GM12892 (cell line): ENCODE data around the gene SLC2A2.

Experiments
- DNase-seq: peaks from one replicate; pipeline ENCODE4 v3.0.0; 2011; ENCODE audit not compliant: insufficient read length
- FAIRE-seq: peaks from 2 replicates; lab custom pipeline; 2011; peaks lifted over from hg19 to GRCh38; lab: Jason Lieb, UNC
- POLR2A ChIP-seq: IDR thresholded peaks from 2 replicates; pipeline ENCODE4 v1.6.1; 2011; ENCODE audit warnings: low read depth, low read length, control low read depth
- POLR2AphosphoS5 ChIP-seq: IDR thresholded peaks from 2 replicates; pipeline ENCODE4 v1.6.1; 2011; ENCODE audit warnings: low read depth, low read length, control low read depth
- TAF1 ChIP-seq: IDR thresholded peaks from 2 replicates; pipeline ENCODE4 v1.6.1; 2011; ENCODE audit warnings: low read depth, mild to moderate bottlenecking, control low read depth, low read length, borderline replicate concordance

SLC2A2 gene

DNA sequence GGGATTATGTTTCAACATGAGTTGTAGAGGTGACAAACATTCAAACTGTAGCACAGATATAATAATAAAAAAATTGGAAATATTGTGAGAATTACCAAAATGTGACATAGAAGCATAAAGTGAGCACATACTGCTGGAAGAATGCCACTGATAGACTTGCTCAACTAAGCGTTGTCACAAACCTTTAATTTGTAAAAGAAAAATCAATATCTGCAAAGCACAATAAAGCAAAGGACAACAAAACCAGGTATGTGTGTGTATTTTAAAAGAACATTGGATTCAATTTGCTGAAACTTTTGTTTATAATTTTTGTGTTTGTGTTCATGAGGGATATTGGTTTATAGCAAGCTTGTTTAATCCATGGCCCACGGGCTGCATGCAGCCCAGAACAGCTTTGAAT lies 77.3 kb downstream of the SLC2A2 start:
- no peak for TF ChIP-seq TAF1
- TF ChIP-seq POLR2A: no peak
- TF ChIP-seq POLR2AphosphoS5: no peak
- DNase-seq: no peak
- no peak for FAIRE-seq

DNA sequence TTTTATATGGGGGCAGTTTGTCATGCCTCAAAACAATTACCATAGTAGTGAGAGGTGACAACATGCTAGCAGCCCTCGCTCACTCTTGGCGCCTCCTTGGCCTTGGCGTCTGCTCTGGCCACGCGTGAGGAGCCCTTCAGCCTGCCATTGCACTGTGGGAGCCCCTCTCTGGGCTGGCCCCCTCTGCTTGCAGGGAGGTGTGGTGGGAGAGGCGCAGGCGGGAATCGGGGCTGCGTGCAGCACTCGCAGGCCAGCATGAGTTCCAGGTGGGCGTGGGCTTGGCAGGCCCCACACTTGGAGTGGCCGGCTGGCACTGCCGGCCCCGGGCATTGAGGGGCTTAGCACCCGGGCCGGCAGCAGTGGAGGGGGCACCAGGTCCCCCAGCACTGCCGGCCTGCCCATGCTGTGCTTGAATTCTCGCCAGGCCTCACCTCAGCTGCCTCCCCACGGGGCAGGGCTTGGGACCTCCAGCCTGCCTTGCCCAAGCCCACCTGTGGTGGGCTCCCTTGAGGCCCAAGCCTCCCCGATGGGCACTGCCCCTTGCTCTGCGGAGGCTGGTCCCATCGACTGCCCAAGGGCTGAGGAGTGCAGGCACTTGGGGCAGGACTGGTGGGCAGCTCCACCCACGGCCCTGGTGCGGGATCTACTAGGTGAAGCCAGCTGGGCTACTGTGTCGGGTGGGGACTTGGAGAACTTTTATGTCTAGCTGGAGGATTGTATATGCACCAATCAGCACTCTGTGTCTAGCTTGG lies 79.3 kb downstream of the SLC2A2 start:
- FAIRE-seq (no peak), DNase-seq (no peak)
- TF ChIP-seq POLR2A (no peak), TAF1 (no peak)
